DND-41 (cell line): ENCODE data around the gene EYS.

Source experiments
- ATAC-seq: fragments of 200-7000 bp; cut with Tn5 transposase; 3 replicates; pipeline ENCODE4 v1.9.1; 2021; ENCODE audit warnings: low read depth; ENCODE audit not compliant: insufficient read depth
- DNase-seq: peaks from one replicate; pipeline ENCODE4 v3.0.0-alpha.2; 2020
- H2AFZ ChIP-seq: 2 replicates; pipeline ENCODE4 v1.6.0; 2012; ENCODE audit warnings: low read depth, low read length
- H3K27ac ChIP-seq: 2 replicates; pipeline ENCODE4 v1.5.1; 2012; ENCODE audit warnings: low read length, inconsistent platforms
- H3K27me3 ChIP-seq: fragments of 200-600 bp; sonication (generic); 2 replicates; pipeline ENCODE4 v1.6.0; 2012; ENCODE audit warnings: low read length, mild to moderate bottlenecking, inconsistent platforms; ENCODE audit not compliant: insufficient read depth, poor library complexity
- H3K36me3 ChIP-seq: 2 replicates; pipeline ENCODE4 v1.5.1; 2012; ENCODE audit warnings: low read length, inconsistent platforms; ENCODE audit not compliant: insufficient read depth
- H3K4me1 ChIP-seq: 2 replicates; pipeline ENCODE4 v1.5.1; 2012; ENCODE audit warnings: mild to moderate bottlenecking, low read length; ENCODE audit not compliant: insufficient read depth
- H3K4me2 ChIP-seq: 2 replicates; pipeline ENCODE4 v1.6.0; 2012; ENCODE audit warnings: mild to moderate bottlenecking, moderate library complexity, low read length, inconsistent platforms; ENCODE audit not compliant: insufficient read depth
- H3K4me3 ChIP-seq, 2 experiments: fragments of 200-600 bp in 1 of 2; shearing (Covaris generic) in 1 of 2; 2 replicates each; pipeline ENCODE4 v1.5.1; 2012 to 2016; ENCODE audit warnings: inconsistent platforms in 2 of 2, low read length in 2 of 2, mild to moderate bottlenecking in 2 of 2, low read depth in 1 of 2, moderate library complexity in 1 of 2
- H3K79me2 ChIP-seq: 2 replicates; pipeline ENCODE4 v1.6.0; 2012; ENCODE audit warnings: low read length, inconsistent platforms; ENCODE audit not compliant: insufficient read depth
- H3K9ac ChIP-seq: 2 replicates; pipeline ENCODE4 v1.6.0; 2012; ENCODE audit warnings: low read depth, mild to moderate bottlenecking, inconsistent platforms, low read length, moderate library complexity
- H3K9me3 ChIP-seq: 2 replicates; pipeline ENCODE4 v1.5.1; 2012; ENCODE audit warnings: low read length, moderate library complexity, mild to moderate bottlenecking, inconsistent platforms; ENCODE audit not compliant: insufficient read depth, severe bottlenecking
- H4K20me1 ChIP-seq: 2 replicates; pipeline ENCODE4 v1.6.0; 2012; ENCODE audit warnings: low read length; ENCODE audit not compliant: insufficient read depth
- CTCF ChIP-seq: IDR thresholded peaks from 2 replicates; pipeline ENCODE4 v1.5.1; 2012; ENCODE audit warnings: borderline replicate concordance, low read length, moderate library complexity, mild to moderate bottlenecking; ENCODE audit not compliant: poor library complexity, severe bottlenecking; ENCODE audit errors: extremely low read depth
- EZH2 ChIP-seq: IDR thresholded peaks from 3 replicates; pipeline ENCODE4 v1.6.1; 2012; ENCODE audit warnings: borderline replicate concordance, low read depth, mild to moderate bottlenecking, moderate library complexity, low read length, inconsistent platforms; ENCODE audit not compliant: severe bottlenecking

Gene EYS

GRCh38 chr6:64522859-64523258 lies 1184.2 kb downstream of the EYS start:
- no peaks in the 10 kb centered on the region for H3K4me1 ChIP-seq
- DNase-seq (no peak), ATAC-seq (no peak)
- no peak overlapping the region for H2AFZ ChIP-seq
- no peak overlapping the region for H3K4me3 ChIP-seq
- H3K27me3 ChIP-seq = no peaks in the 10 kb centered on the region
- H3K79me2 ChIP-seq = no peaks in the 10 kb centered on the region
- H3K9ac ChIP-seq = no peak overlapping the region
- no peak overlapping the region for H3K4me2 ChIP-seq
- no peaks in the 10 kb centered on the region for H3K36me3 ChIP-seq
- no peaks in the 10 kb centered on the region for H4K20me1 ChIP-seq
- H3K9me3 ChIP-seq = no peaks in the 10 kb centered on the region
- no peak overlapping the region for H3K27ac ChIP-seq
- TF ChIP-seq EZH2 (no peak), CTCF (no peak)

DNA sequence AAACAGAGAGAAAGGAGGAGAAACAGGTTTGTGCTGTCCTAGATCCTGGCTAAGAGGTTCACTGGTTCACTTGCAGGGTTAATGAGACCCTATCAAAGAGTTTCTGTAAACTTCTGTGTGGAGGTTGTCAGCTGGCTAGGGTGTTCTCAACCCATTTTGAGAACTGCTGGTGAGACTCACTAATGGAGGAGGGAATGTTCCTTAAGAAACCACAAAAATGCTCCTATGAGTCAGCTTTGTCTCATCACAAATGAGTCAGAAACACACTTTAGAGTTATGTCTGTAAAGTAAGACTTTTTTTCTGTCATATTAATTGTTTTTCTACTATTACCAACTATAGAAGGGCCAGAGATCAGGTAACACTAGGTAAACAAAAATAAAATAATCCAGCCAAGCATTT lies 1187.0 kb downstream of the EYS start:
- Histone ChIP-seq H3K4me2 (no peak overlapping the region), H2AFZ (no peak overlapping the region), H3K4me3 (no peak overlapping the region), H3K36me3 (no peaks in the 10 kb centered on the region), H3K27me3 (no peaks in the 10 kb centered on the region), H3K4me1 (no peaks in the 10 kb centered on the region), H3K79me2 (no peaks in the 10 kb centered on the region), H4K20me1 (no peaks in the 10 kb centered on the region), H3K27ac (no peak overlapping the region), H3K9me3 (no peaks in the 10 kb centered on the region), H3K9ac (no peak overlapping the region)
- DNase-seq (no peak), ATAC-seq (no peak)
- TF ChIP-seq CTCF = no peak
- TF ChIP-seq EZH2 = no peak

- Histone ChIP-seq H4K20me1 (no peaks in the 10 kb centered on the region), H3K36me3 (no peaks in the 10 kb centered on the region), H3K4me3 (no peak overlapping the region), H3K27ac (no peak overlapping the region), H3K4me2 (no peak overlapping the region), H3K79me2 (no peaks in the 10 kb centered on the region), H3K9me3 (no peaks in the 10 kb centered on the region), H3K4me1 (no peaks in the 10 kb centered on the region), H2AFZ (no peak overlapping the region), H3K27me3 (no peaks in the 10 kb centered on the region), H3K9ac (no peak overlapping the region)
- TF ChIP-seq EZH2 = no peak
- TF ChIP-seq CTCF = no peak
- ATAC-seq = no peak
- DNase-seq = no peak
Observed at GRCh38 chr6:64516393-64516792, 1190.6 kb downstream of the EYS start.

DNA sequence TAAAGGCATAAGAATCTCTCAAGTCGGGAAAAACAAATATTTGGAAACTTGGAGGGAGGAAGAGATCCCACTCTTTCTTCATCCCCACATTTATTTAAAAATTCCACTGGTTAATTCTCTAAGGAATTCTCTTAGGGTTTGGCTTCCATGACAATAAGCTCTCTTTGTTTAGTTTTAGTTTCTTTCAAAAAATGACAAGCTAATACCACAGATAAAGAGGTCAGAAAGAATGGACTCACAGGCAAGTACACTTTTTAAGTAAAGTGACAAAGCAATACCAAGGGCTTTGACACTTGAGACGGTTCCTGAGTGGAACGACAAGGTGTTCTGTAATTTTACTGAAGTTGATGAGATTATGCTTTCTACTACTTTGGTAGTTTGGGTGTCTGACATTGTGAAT lies 1199.4 kb downstream of the EYS start:
- Histone ChIP-seq H3K4me2 (no peak overlapping the region), H3K27ac (no peak overlapping the region), H3K27me3 (no peaks in the 10 kb centered on the region), H2AFZ (no peak overlapping the region), H3K4me3 (no peak overlapping the region), H4K20me1 (no peaks in the 10 kb centered on the region), H3K36me3 (no peaks in the 10 kb centered on the region), H3K9ac (no peak overlapping the region), H3K79me2 (no peaks in the 10 kb centered on the region), H3K9me3 (no peaks in the 10 kb centered on the region), H3K4me1 (no peaks in the 10 kb centered on the region)
- no peak for DNase-seq
- no peak for TF ChIP-seq CTCF
- no peak for TF ChIP-seq EZH2
- ATAC-seq = no peak
